Transverse colon (tissue), 4 donors: ENCODE data around the gene RNASE3. TPM values are rescaled to one million over a fixed set of nuclear protein-coding genes. Genes with fewer than 3 reads are reported as not detected.

Experiments
- DNase-seq: peaks from one replicate; pipeline ENCODE4 v3.0.0-alpha.2; 2019
- H3K27ac ChIP-seq, 4 donors: fragments of 200-600 bp; sonication (generic); 2 replicates each; pipeline ENCODE4 v1.5.1; 2016 to 2018; ENCODE audit warnings: inconsistent platforms in 4 of 4
- H3K27me3 ChIP-seq: fragments of 200-600 bp; sonication (generic); 2 replicates; pipeline ENCODE4 v1.5.1; 2017; ENCODE audit warnings: inconsistent platforms
- H3K36me3 ChIP-seq, 4 donors: fragments of 200-600 bp; sonication (generic); 2 replicates each; pipeline ENCODE4 v1.5.1; 2017 to 2019; ENCODE audit warnings: inconsistent platforms in 4 of 4
- H3K4me1 ChIP-seq, 4 donors: fragments of 200-600 bp; sonication (generic); 2 replicates each; pipeline ENCODE4 v1.5.1; 2017 to 2020; ENCODE audit warnings: inconsistent platforms in 4 of 4
- H3K4me3 ChIP-seq, 4 donors: fragments of 200-600 bp; sonication (generic); 1 replicate in 1 of 4; 2 replicates in 3 of 4; pipeline versions ENCODE4 v1.5.1 to v1.6.1; 2017 to 2019; ENCODE audit warnings: inconsistent platforms in 4 of 4
- H3K9me3 ChIP-seq, 2 donors: fragments of 200-600 bp; sonication (generic); 2 replicates each; pipeline ENCODE4 v1.5.1; 2017 to 2019; ENCODE audit warnings: inconsistent platforms in 2 of 2
- CTCF ChIP-seq, 5 experiments: fragments of 200-600 bp in 3 of 5; fragments of 450-650 bp in 2 of 5; sonication (generic) in 3 of 5; IDR thresholded peaks; 1 replicate in 2 of 5; 2 replicates in 3 of 5; pipeline ENCODE4 v1.5.1; 2016 to 2017; ENCODE audit warnings: antibody characterized with exemption in 5 of 5, inconsistent platforms in 3 of 5, mild to moderate bottlenecking in 2 of 5, moderate library complexity in 1 of 5
- EP300 ChIP-seq: sonication (generic); formaldehyde crosslinking; IDR thresholded peaks from one replicate; pipeline ENCODE4 v1.6.1; 2017; ENCODE audit warnings: antibody characterized with exemption, low read depth
- POLR2A ChIP-seq: fragments of 450-650 bp; IDR thresholded peaks from one replicate; pipeline ENCODE4 v1.6.1; 2016; ENCODE audit warnings: antibody characterized with exemption, mild to moderate bottlenecking, moderate library complexity
- POLR2AphosphoS5 ChIP-seq, 3 donors: sonication (generic); formaldehyde crosslinking; IDR thresholded peaks; one replicate each; pipeline ENCODE4 v1.6.1; 2016; ENCODE audit warnings: antibody characterized with exemption in 3 of 3
- WGBS, 2 donors: methylation state at CpG; one replicate each; pipeline ENCODE4 v1.1.5; 2018; ENCODE audit warnings: low coverage in 1 of 2; 5-methylcytosine and 5-hydroxymethylcytosine counted together
- in situ Hi-C, 4 donors: fragments of 200-750 bp; cut with MboI; loops; one replicate each; pipeline versions ENCODE4 v1.15.0 to v1.15.1; 2017; ENCODE audit warnings: low sequenced_read_pairs in 3 of 4, low pct_ligation_motif_present in 1 of 4, low pct_unique_long_range_greater_than_20kb in 1 of 4
- intact Hi-C: fragments of 100-400 bp; cut with DNase I; formaldehyde crosslinking; loops from one replicate; pipeline ENCODE4 v1.15.1; 2023; ENCODE audit warnings: low total_unique reads
- total RNA-seq, 4 donors: library from RNA; depleted of rRNA; stranded (reverse); fragments of >200 nt; gene quantifications; one replicate each; pipeline ENCODE4 v1.1.0, GENCODE V29; 2016

The RNASE3 gene
- total RNA-seq, 4 donors from 2014 or later, result not detected

GRCh38 chr14:20934148-20934762 lies 43.1 kb downstream of the RNASE3 start:
- peak; percentile 8 for DNase-seq
- TF ChIP-seq CTCF (IDR thresholded peaks at IDR 0.05) (peak in 1 of 5 experiments; percentile 12), POLR2AphosphoS5 (IDR thresholded peaks at IDR 0.05) (no peak)
- no peak overlapping the region for H3K27ac ChIP-seq
- H3K9me3 ChIP-seq, result no peaks in the 10 kb centered on the region
- H3K36me3 ChIP-seq, result no peaks in the 10 kb centered on the region
- 57 to 64% methylated on average over 3 to 18 of the region's 18 CpGs for WGBS, 2 donors
- in situ Hi-C loops, result no loop called here
- H3K4me1 ChIP-seq, result no peaks in the 10 kb centered on the region
- H3K4me3 ChIP-seq, result no peak overlapping the region
- intact Hi-C loops, result no loop called here
- no peaks in the 10 kb centered on the region for H3K27me3 ChIP-seq

GRCh38 chr14:20935303-20935984 lies 44.3 kb downstream of the RNASE3 start:
- intact Hi-C loops, result no loop called here
- no peak for TF ChIP-seq POLR2A
- no peak for TF ChIP-seq POLR2AphosphoS5 (IDR thresholded peaks at IDR 0.05)
- TF ChIP-seq CTCF (IDR thresholded peaks at IDR 0.05), result no peak
- no peak for TF ChIP-seq EP300
- WGBS, 2 donors, result 85 to 87% methylated on average over 5 of the region's 5 CpGs
- H3K27ac ChIP-seq, result no peak overlapping the region
- DNase-seq, result no peak
- H3K4me3 ChIP-seq, result no peak overlapping the region
- no peaks in the 10 kb centered on the region for H3K36me3 ChIP-seq
- no peaks in the 10 kb centered on the region for H3K4me1 ChIP-seq
- in situ Hi-C loops, result no loop called here
- no peaks in the 10 kb centered on the region for H3K27me3 ChIP-seq
- H3K9me3 ChIP-seq, result no peaks in the 10 kb centered on the region

Other genes starting within 250 kb of the RNASE3 start
- not detected for gene OR6S1, start 249.7 kb upstream of the RNASE3 start, total RNA-seq
- 10 to 100 TPM; 24.7 to 78.9 (median 76.5) TPM for gene RNASE4, start 206.8 kb upstream of the RNASE3 start, total RNA-seq
- 10 to 100 TPM; 10.5 to 37.1 (median 25.7) TPM for gene ANG, start 202.6 kb upstream of the RNASE3 start, total RNA-seq
- not detected for gene EDDM3A, start 145.5 kb upstream of the RNASE3 start, total RNA-seq
- not detected for gene EDDM3B, start 123.0 kb upstream of the RNASE3 start, total RNA-seq
- 10 to 100 TPM in 2 of 4 donors, 1 to 10 TPM in 1, not detected in 1; 7.6 to 27.7 (median 17.0) TPM for gene RNASE6, start 110.1 kb upstream of the RNASE3 start, total RNA-seq
- 100 to 1,000 TPM in 3 of 4 donors, 10 to 100 TPM in 1; 96.7 to 296 (median 177) TPM for gene RNASE1, start 88.5 kb upstream of the RNASE3 start, total RNA-seq
- 1 to 10 TPM in 1 of 4 donors, not detected in 3; 2.7 TPM for gene RNASE2, start 64.1 kb downstream of the RNASE3 start, total RNA-seq
- gene METTL17, start 98.6 kb downstream of the RNASE3 start, total RNA-seq, result 100 to 1,000 TPM in 2 of 4 donors, 10 to 100 TPM in 2; 74.8 to 124 (median 108) TPM
- 1 to 10 TPM in 1 of 4 donors, under 1 TPM in 1, not detected in 2; 0.82 to 1.4 TPM for gene SLC39A2, start 107.9 kb downstream of the RNASE3 start, total RNA-seq
- gene NDRG2, start 133.7 kb downstream of the RNASE3 start, total RNA-seq, result 100 to 1,000 TPM; 144 to 275 (median 192) TPM
- not detected for gene TPPP2, start 138.8 kb downstream of the RNASE3 start, total RNA-seq
- gene RNASE13, start 143.4 kb downstream of the RNASE3 start, total RNA-seq, result not detected
- under 1 TPM in 1 of 4 donors, not detected in 3; 0.48 TPM for gene RNASE7, start 151.0 kb downstream of the RNASE3 start, total RNA-seq
- gene RNASE8, start 166.4 kb downstream of the RNASE3 start, total RNA-seq, result not detected
- 100 to 1,000 TPM in 1 of 4 donors, 10 to 100 TPM in 3; 55.6 to 138 (median 62.2) TPM for gene ARHGEF40, start 178.9 kb downstream of the RNASE3 start, total RNA-seq
- 100 to 1,000 TPM in 2 of 4 donors, 10 to 100 TPM in 2; 68.4 to 135 (median 94.5) TPM for gene ZNF219, start 207.3 kb downstream of the RNASE3 start, total RNA-seq
- gene TMEM253, start 209.7 kb downstream of the RNASE3 start, total RNA-seq, result 10 to 100 TPM; 13.1 to 63.7 (median 41.9) TPM